ENCODE data around the gene HIC1. TPM values are rescaled to one million over a fixed set of nuclear protein-coding genes. Genes with fewer than 3 reads are reported as not detected.

Gene HIC1
- polyA plus RNA-seq, 1 donor (not counting 4 experiments of a cell fraction or from before 2014, with no cell fraction given): 0.64 TPM

DNA sequence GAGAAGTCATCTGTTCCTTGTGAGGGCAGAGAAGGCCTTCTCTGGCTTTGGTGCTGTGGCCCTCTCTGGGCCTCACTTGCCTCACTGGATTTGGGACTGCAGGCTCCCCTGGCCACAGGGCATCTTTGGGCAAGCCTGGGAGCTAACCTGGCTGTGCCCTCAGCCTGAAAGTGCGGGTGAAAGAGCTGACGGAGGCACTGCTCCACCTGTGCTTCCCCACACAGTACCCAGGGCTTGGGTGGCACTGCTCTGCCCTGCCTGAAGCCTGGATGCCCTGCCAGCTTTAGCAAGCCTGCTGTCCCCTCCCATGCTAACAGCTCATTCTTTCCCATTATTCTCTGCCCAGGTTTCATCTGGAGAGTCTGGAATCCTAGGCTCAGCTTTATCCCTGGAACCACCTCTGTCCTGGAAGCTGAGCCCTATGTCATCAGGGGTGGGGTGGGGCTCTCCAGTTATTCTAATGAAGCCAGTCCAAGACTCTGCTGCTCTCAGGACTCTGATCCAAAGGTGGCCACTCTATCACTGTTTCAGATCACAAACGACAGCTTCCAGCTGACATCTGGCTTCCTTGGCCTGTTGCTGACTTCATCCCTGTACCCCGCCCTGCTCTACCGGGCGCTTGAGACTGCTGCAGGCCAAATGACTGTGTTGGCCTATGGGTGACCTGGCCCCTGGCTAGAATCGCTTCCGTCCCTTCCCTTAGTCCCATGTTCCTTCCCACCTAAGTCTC is 29.3 kb downstream of the HIC1 start:
- DNase-seq (ENCODE audit: low read depth, low spot score): no peak

DNA sequence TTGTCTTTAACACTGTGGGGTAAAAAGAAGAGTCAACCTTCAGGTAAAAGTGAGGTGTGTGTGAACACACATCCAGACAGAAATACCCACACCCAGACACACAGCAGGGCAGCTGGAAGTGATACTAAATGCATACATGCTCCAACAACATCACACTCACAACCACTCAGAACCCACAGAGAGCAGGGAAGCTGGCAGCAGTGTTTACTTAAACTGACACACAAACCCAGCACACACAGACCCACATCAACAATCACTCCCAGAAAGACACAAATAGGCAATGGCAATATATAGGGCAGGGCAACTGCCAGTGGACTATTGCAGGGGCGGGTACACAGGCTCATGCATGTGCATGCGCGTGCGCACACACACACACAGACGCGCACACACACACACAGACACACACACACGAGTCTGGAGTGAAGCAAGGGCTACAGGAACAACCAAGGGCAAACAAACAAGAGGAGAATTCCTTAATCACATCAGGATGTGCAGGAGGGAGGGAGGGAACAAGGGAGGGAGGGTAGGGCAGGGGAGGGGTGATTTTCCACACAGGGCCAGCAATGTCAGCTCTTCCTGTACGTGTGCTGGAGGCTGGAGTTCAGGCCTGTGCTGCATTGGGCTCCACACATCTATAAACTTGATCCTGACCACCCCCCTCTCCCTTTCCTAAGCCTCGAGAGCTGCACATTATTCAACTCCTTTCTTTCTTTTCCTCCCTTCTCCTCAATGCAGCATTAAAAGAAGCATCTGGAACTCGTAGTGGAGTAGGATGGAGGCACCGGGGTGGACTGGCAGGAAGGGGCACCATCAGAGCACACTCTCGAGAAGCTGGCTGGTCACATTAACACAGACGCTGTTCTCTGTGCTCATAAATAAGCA is 30.1 kb downstream of the HIC1 start:
- dilution Hi-C loops (cut with MboI; ENCODE audit: extremely low pct_ligation_motif_present, low sequenced_read_pairs): no loop called here
- no peak for TF ChIP-seq EZH2 (IDR thresholded peaks at IDR 0.05; ENCODE audit: low read length)
- no peaks in the 10 kb centered on the region for H3K27me3 ChIP-seq (ENCODE audit: control insufficient read depth, extremely low read depth, insufficient read depth, low read length)
- no peak overlapping the region for H3K4me2 ChIP-seq (ENCODE audit: control insufficient read depth, extremely low read depth, insufficient read depth, low read depth, low read length)
- H2AFZ ChIP-seq (ENCODE audit: control insufficient read depth, low read length): no peak overlapping the region
- peaks cover 16 to 17% of the 10 kb centered on the region in 2 experiments for H3K36me3 ChIP-seq (ENCODE audit: control insufficient read depth in 2 of 2, extremely low read depth in 1 of 2, insufficient read depth in 2 of 2, low read length in 2 of 2)
- peaks cover 36% of the 10 kb centered on the region for H3K4me1 ChIP-seq (ENCODE audit: control insufficient read depth, extremely low read depth, insufficient read depth, low read length)
- no peak overlapping the region for H3K4me3 ChIP-seq (ENCODE audit: control insufficient read depth in 2 of 3, extremely low read depth in 1 of 3, insufficient read depth in 2 of 3, low read depth in 1 of 3, low read length in 3 of 3)
- H3K9me1 ChIP-seq (ENCODE audit: control insufficient read depth, extremely low read depth, insufficient read depth, low read length): no peaks in the 10 kb centered on the region
- no peak for DNase-seq (ENCODE audit: low read depth, low spot score)
- peak; percentile 41 for FAIRE-seq
- no peaks in the 10 kb centered on the region for H3K9me3 ChIP-seq (ENCODE audit: control insufficient read depth, low read depth, low read length)
- no peaks in the 10 kb centered on the region for H4K20me1 ChIP-seq (ENCODE audit: control insufficient read depth, extremely low read depth, insufficient read depth, low read length)
- peak overlapping the region; percentile 33 for H3K27ac ChIP-seq (ENCODE audit: control insufficient read depth, insufficient read depth, low read length)
- H3K79me2 ChIP-seq (ENCODE audit: control insufficient read depth, insufficient read depth, low read length): no peaks in the 10 kb centered on the region
- H3K9ac ChIP-seq (ENCODE audit: control insufficient read depth, extremely low read depth, insufficient read depth, low read length): no peak overlapping the region

More for the DNA sequence above, 29.3 kb downstream of the HIC1 start:
- H4K20me1 ChIP-seq (ENCODE audit: control insufficient read depth, extremely low read depth, insufficient read depth, low read length): no peaks in the 10 kb centered on the region
- no peak for FAIRE-seq
- H3K4me3 ChIP-seq (ENCODE audit: control insufficient read depth in 2 of 3, extremely low read depth in 1 of 3, insufficient read depth in 2 of 3, low read depth in 1 of 3, low read length in 3 of 3): no peak overlapping the region
- H3K9me3 ChIP-seq (ENCODE audit: control insufficient read depth, low read depth, low read length): no peaks in the 10 kb centered on the region
- peaks cover 16 to 17% of the 10 kb centered on the region in 2 experiments for H3K36me3 ChIP-seq (ENCODE audit: control insufficient read depth in 2 of 2, extremely low read depth in 1 of 2, insufficient read depth in 2 of 2, low read length in 2 of 2)
- no peak overlapping the region for H3K9ac ChIP-seq (ENCODE audit: control insufficient read depth, extremely low read depth, insufficient read depth, low read length)
- H2AFZ ChIP-seq (ENCODE audit: control insufficient read depth, low read length): no peak overlapping the region
- no peaks in the 10 kb centered on the region for H3K9me1 ChIP-seq (ENCODE audit: control insufficient read depth, extremely low read depth, insufficient read depth, low read length)
- H3K27me3 ChIP-seq (ENCODE audit: control insufficient read depth, extremely low read depth, insufficient read depth, low read length): no peaks in the 10 kb centered on the region
- H3K4me2 ChIP-seq (ENCODE audit: control insufficient read depth, extremely low read depth, insufficient read depth, low read depth, low read length): no peak overlapping the region
- peaks cover 29% of the 10 kb centered on the region for H3K4me1 ChIP-seq (ENCODE audit: control insufficient read depth, extremely low read depth, insufficient read depth, low read length)
- TF ChIP-seq EZH2 (IDR thresholded peaks at IDR 0.05; ENCODE audit: low read length): no peak
- TF ChIP-seq, protein P1, sequence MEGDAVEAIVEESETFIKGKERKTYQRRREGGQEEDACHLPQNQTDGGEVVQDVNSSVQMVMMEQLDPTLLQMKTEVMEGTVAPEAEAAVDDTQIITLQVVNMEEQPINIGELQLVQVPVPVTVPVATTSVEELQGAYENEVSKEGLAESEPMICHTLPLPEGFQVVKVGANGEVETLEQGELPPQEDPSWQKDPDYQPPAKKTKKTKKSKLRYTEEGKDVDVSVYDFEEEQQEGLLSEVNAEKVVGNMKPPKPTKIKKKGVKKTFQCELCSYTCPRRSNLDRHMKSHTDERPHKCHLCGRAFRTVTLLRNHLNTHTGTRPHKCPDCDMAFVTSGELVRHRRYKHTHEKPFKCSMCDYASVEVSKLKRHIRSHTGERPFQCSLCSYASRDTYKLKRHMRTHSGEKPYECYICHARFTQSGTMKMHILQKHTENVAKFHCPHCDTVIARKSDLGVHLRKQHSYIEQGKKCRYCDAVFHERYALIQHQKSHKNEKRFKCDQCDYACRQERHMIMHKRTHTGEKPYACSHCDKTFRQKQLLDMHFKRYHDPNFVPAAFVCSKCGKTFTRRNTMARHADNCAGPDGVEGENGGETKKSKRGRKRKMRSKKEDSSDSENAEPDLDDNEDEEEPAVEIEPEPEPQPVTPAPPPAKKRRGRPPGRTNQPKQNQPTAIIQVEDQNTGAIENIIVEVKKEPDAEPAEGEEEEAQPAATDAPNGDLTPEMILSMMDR (optimal IDR thresholded peaks at IDR 0.05 in 1 of 3, IDR thresholded peaks at IDR 0.05 in 1 of 3, conservative IDR thresholded peaks at IDR 0.05 in 1 of 3; ENCODE audit: extremely low read depth in 1 of 3, insufficient read depth in 2 of 3, low read length in 3 of 3): no peak
- H3K27ac ChIP-seq (ENCODE audit: control insufficient read depth, insufficient read depth, low read length): peak overlapping the region; percentile 33
- dilution Hi-C loops (cut with MboI; ENCODE audit: extremely low pct_ligation_motif_present, low sequenced_read_pairs): no loop called here
- no peaks in the 10 kb centered on the region for H3K79me2 ChIP-seq (ENCODE audit: control insufficient read depth, insufficient read depth, low read length)
